Non-pigmented ciliary epithelial cell (primary cell): ENCODE measurements around the gene TRAK2.
"Not testable (repeated sequence)": the region's sequence is repeated elsewhere in the genome, so short reads cannot be mapped to it uniquely, and the experiment has no call there.

Experiments
- DNase-seq: peaks from one replicate; pipeline ENCODE4 v3.0.0-alpha.2; 2010; ENCODE audit warnings: low read depth

The TRAK2 gene

DNA sequence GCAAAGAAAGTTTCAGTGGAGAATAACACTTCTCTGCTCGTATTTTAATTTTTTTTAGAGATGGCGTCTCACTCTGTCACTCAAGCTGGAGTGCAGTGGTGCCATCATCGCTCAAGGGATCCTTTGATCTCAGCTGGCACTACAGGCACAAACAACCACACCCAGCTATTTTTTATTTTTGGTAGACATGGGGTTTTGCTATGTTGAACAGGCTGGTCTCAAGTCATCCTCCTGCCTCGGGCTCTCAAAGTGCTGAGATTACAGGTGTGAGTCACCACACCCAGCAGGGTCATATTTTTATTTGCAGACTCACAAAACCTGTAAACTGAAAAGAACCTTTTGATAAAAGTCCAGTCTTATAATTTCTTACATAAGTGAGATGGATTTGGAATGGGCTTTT is 2.6 kb downstream of the TRAK2 start:
- no peak for DNase-seq

DNA sequence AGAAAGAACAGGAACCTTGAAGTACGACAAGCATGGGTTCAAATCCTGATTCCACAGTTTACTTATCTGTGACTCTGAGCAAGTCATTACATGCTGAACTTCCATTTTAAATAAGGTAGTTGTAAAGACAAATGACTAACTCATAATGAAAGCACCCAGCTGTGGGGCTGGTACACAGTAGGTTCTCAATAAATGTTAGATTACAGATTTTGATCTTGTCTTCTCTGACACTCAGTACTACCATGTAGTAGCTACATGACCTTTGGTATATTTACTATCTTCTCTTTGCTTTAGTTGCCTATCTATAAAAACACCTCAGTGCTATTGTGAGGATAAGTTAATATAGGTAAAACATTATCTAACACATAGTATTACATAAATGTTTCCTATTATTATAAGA is 3.2 kb downstream of the TRAK2 start:
- DNase-seq: no peak

DNA sequence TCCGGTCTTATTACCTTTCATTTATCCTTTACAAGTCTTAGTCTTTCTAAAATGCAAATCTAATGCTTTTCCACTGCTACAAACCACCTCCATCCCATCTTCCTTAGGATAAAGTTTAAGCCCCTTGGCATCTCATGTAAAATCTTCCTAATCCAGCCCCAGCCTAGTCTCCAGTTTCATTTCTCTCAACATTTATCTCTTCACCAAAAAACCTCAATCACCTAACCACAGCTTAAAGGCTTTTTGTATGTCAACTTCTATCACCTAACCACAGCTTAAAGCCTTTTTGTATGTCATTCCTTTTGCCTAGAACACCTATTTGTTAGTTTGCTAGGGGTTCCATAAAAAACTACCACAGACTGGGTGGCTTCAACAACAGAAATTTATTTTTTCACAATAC is 4.2 kb downstream of the TRAK2 start:
- no peak for DNase-seq

DNA sequence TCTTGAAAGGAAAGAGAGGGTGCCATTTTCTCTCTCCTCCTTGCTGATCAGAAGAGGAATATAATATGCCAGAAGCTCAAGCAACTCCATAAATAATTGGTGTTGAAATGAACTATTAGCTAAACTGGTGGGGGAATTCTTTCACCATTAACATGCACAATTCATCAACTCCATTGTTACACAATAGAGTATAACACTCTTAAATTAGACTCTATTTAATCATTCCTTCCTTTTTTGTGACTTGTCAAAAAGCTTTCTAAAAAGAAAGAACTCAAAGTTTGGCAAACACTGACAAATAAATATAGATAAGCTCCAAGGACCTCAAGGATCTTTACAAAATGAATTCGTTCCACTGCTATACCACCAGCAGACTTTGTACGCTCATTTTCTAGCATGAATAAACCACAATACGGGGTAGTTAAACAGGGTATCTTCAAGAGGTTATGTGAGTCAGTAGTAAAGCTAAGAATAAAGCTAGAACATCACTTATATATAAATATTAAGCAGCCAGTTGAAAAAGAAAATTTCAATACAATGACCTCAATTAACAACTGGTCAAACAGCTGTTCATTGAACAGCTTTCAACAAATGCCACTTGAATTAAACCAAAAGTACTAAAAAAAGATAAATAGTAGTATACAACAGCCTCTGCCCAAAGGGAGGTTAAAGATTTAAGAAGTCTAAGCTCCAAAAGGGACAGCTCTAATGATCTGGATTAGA is 6.4 kb downstream of the TRAK2 start:
- DNase-seq: no peak

DNA sequence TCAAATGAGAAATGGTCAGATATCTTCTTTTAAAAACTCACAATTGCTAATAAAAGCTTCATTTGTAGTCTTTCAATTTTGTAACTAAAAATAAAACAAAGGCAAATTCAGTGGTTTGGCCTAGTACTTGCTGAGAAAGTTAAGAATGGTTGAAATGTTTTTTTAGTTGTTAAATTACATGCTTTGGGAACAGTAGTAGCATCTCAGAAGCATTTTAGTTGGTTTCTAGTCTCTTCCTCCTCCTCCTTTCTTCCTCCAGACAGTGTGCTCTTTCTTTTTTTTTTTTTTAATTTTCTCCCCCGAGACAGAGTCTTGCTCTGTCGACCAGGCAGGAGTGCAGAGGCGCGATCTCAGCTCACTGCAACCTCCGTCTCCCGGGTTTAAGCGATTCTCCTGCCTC is 9.8 kb downstream of the TRAK2 start:
- no peak for DNase-seq

DNA sequence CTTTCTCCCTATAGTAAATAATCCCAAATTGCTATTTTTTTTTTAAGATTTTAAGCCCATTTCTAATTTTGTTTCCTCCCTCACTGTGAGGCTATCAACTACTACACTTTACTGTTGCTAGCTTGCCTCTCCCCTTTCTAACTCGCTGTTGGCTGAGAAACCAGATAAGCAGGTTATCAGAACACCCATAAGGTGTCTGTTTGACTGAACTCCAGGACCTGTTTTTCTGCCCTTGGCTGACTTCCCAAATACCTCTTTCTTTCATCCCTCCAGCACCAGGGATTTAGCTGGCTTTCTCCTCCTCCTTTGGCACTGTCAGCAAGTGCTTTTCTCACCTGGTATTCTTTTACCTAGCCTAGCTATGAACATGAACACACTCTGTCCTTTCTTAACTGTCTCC is 11.1 kb downstream of the TRAK2 start:
- DNase-seq: no peak

DNA sequence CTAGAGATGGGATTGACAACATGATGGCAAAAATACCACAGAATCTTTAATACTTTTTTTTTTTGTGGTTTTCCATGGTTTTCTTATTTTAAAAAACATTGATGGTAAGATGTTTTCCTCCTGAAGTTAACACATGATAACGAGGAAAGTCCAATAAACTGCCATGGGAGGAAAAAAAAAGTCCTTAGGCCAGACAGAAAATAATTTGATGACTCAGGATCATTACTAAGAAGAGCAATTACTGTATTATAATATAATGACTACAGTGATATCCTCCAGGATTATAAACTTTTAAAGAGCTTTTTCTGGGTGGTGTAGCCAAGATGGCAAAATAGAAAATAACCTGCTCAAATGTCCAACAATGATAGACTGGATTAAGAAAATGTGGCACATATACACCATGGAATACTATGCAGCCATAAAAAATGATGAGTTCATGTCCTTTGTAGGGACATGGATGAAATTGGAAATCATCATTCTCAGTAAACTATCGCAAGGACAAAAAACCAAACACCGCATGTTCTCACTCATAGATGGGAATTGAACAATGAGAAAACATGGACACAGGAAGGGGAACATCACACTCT is 11.8 kb downstream of the TRAK2 start:
- DNase-seq: not testable (repeated sequence)

DNA sequence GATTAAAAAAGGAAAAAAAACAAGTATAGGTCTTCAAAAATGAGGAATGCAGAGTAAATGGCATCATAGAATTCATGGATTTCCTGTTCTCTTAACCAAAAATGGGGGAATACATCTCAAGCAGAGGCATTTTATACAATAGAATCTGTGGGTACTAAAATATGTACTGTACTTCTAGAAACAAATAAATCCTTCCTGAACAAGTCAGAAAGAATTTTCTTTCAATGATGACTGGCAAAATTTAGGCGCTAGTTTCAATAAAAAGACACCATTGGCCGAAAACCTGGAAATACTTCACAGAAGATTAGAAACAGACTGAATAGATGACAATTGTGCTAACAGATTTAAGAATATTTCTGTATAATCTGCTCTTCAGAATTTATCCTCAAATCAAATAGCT is 15.1 kb downstream of the TRAK2 start:
- DNase-seq: no peak

DNA sequence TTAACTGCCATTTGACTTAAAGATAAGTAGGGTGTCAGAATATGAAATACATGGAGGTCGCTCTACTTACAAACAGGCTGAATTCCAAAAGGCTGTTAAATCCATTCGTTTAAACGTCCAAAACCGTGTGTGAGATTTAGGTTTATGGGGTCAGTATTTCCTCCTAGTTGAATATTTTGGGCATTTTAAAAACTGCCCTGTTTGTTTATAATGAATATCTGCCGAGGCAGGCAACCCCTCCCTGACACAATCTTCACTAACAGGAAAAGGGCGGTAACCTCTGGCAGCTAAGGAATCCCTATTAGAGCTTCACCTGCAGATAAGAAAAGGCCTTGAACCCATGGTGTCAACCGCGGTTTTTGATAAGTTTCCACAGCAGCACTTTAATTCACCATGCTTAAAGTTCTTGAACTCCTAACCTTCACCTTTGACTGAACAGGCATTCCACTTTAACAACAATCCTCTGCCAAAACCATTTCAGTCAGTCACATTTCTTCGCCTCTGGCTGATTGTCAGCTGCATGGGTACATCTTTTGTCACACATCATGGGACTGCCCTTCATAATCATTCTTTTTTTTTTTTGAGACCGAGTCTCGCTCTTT is 17.8 kb downstream of the TRAK2 start:
- no peak for DNase-seq

DNA sequence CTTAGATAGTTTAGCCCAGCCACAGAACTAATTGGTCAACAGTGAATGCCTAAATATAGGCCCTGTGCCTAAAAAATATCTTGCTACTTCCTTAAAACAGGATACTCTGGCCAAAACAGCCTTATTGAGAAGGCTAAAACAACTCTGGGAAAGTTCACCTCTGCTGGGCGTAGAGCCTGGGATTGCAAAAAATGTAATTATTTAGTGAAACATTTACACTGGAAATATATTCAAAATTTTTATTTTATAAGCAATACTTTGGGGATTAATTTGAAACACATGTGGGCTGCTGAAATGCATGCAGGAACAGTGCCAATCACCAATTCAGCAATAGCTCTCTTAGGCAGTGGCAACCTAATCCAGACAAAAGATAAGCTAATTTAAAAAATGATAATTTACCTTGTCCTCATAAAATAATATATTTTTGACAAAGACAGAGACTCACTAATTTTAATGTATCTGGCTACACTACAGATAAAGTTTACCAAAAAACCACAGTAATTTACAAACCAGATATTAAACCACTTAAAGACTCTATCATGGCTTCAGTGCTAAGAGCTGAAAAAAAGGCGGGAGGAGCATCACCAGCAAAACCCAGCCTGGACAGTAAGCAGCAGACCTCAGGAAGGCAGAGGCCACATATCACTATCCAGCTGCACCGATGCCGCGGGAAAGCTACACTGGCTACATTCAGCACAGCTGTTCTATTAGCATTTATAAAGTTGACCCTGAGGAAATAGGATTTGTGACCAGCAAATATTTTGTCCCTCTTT is 18.5 kb downstream of the TRAK2 start:
- DNase-seq: no peak

DNA sequence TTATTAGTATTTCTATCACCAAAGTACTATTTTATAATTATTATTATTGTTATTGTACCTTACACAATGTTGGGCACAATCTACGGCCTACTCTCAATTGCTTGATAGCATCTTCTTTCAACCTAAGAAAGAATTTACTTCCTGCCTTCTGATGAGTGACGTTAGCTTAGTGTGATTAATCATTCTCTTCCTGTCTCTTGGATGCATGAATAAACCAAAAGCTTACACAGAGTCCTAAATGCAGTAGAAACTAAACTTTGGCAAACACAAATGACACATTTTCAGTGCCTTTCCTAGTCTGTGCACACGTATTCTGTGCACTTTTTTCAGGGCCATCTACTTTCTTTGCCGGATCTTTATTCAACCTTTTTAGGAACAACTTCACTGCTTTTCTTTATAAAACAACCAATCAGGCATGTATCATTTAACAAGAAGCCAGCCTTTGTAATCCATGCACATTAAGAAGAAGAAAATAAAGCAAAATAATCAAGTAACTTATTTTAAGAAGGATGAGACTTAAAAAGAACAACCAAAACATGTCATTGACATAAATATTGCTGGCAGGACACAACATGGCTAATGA is 19.1 kb downstream of the TRAK2 start:
- DNase-seq: peak; percentile 65

DNA sequence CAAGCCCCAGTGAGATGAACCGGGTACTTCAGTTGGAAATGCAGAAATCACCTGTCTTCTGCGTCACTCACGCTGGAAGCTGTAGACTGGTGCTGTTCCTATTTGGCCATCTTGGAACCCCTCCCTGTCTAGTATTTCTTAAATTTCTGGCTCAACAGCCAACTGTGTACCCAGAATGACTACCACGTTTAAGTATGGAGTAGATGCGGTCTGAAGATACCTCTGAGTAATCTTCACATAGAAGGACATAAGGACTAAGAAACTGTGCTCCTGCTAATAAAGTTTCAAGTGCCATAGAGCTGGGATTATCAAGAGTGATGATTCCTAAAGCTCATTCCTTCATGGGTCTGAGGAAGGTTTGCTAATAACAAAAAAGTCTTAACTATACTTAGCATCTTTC is 20.4 kb downstream of the TRAK2 start:
- no peak for DNase-seq

DNA sequence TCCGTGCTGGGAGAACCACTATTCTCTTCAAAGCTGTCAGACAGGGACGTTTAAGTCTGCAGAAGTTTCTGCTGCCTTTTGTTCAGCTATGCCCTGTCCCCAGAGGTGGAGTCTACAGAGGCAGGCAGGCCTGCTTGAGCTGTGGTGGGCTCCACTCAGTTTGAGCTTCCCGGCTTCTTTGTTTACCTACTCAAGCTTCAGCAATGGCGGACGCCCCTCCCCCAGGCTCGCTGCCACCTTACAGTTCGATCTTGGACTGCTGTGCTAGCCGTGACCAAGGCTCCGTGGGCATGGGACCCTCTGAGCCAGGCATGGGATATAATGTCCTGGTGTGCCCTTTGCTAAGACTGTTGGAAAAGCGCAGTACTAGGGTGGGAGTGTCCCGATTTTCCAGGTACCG is 20.9 kb downstream of the TRAK2 start:
- DNase-seq: not testable (repeated sequence)

DNA sequence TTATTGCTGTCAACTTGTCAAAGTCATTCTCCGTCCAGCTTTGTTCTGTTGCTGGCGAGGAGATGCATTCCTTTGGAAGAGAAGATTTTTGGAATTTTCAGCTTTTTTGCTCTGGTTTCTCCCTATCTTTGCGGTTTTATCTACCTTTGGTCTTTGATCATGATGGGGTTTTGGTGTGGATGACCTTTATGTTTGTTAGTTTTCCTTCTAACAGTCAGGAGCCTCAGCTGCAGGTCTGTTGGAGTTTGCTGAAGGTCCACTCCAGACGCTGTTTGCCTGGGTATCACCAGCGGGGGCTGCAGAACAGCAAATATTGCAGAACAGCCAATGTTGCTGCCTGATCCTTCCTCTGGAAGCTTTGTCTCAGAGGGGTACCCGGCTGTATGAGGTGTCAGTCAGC is 21.4 kb downstream of the TRAK2 start:
- DNase-seq: not testable (repeated sequence)

DNA sequence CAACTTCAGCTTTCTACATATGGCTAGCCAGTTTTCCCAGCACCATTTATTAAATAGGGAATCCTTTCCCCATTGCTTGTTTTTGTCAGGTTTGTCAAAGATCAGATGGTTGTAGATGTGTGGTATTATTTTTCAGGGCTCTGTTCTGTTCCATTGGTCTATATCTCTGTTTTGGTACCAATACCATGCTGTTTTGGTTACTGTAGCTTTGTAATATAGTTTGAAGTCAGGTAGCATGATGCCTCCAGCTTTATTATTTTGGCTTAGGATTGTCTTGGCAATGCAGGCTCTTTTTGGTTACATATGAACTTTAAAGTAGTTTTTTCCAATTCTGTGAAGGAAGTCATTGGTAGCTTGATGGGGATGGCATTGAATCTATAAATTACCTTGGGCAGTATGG is 22.9 kb downstream of the TRAK2 start:
- not testable (repeated sequence) for DNase-seq

DNA sequence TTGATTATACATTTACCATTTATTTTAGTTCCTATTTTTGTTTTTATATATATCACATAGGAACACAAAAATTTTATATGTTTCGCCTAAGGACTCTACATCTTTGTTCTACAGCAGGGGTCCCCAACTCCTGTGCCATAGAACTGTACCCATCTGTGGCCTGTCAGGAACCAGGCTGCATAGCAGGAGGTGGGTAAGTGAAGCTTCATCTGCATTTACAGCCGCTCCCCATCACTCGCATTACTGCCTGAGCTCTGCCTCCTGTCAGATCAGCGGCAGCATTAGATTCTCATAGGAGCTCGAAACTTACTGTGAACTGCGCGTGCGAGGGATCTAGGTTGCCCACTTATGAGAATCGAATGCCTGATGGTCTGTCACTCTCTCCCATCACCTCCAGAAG is 25.3 kb downstream of the TRAK2 start:
- DNase-seq: no peak

DNA sequence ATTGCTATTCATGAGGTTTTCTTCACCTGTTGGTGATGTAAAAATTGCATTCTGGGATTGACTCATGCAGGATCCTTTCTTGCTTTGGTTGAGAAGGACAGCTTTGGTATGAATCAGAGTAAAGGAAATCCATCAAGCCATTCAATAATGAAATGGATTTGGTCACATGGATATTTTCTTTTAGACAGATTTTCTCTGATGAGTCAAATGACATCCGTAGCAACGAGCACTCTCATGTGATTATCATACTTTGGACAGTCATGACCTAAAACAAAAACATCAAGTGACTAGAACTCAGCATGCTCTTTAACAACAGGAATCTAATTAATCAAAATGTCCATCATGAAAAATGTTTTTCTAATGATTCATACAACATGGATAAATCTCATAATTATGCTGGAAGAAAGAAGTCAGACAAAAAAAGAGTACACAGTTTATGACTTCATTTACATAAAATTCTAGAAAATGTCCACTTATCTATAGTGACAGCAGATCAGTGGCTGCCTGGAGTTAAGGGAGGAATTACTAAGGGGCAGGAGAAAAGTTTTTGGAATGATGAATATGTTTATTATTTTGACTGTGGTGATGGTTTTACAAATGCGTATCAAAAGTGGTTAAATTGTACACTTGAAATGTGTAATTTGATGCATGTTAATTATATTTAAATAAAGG is 30.7 kb downstream of the TRAK2 start:
- DNase-seq: peak; percentile 55

DNA sequence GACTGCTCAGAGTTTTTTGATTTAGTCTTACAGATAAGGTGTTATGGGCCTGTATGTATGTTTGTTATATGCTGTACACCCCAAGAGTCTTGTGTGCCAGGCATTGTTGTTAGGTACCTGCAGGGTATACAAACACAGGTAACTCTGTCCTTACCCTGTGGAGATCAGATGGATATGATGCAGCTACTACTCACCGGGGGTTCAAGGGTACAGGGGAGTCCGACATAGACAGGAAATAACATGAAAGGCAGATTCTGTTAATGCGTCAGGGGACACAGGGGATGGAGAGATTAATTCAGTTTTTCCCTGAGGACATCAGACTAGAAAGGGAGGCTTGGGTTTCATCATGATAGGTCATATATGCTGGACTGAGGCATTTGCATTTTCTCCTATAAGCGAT is 31.3 kb downstream of the TRAK2 start:
- no peak for DNase-seq

DNA sequence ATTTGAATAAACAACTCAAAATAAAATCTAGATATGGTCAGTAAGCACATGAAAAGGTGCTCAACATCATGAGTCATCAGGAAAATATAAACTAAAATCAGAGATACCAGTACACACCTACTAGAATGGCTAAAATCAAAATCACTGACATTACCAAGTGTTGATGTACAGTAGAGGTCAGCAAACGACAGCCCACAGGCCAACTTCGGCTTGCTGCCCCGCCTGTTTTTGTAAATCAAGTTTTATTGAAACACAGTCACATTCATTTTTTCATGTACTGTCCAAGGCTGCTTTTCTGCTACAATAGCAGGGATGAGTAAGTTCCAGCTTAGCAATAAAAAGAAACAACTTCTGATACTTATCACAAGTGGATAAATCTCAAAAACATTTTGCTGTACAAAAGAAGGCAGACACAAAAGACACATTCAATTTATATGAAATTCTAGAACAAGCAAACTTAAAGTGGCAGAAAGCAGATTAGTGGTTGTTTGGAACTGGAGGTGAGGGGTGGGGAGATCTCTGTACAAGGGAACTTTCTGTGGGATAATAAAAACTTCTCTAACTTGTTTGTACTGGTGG is 32.1 kb downstream of the TRAK2 start:
- DNase-seq: no peak

DNA sequence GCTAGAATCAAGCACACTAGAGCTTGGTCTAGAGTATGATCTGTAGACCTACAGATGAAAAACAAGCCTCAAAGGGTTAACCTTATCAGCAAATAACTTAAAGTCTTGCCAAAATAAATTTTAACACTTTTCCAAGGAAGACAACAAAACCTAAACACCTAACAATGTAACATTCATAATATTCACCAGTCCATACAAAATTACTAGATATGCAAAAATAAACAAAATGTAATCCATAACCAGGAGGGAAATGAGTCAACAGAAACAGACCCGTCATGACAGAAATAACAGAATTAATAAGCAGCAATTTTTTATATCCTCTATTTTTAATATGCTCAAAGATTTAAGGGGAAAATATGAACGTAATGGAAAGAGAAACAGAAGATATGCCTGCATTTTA is 36.1 kb downstream of the TRAK2 start:
- DNase-seq: no peak
